Kidney epithelial cell (primary cell): ENCODE data around the gene GNAT2. TPM values are rescaled to one million over a fixed set of nuclear protein-coding genes. Genes with fewer than 3 reads are reported as not detected.

ENCODE experiments used
- DNase-seq: peaks from one replicate; pipeline ENCODE4 v3.0.0-alpha.2; 2010; ENCODE audit warnings: low read depth
- H3K27me3 ChIP-seq: 2 replicates; pipeline ENCODE4 v1.6.0; 2011; ENCODE audit warnings: low read length; ENCODE audit not compliant: control insufficient read depth, insufficient read depth
- H3K36me3 ChIP-seq: 2 replicates; pipeline ENCODE4 v1.5.1; 2011; ENCODE audit warnings: low read length; ENCODE audit not compliant: control insufficient read depth, insufficient read depth
- H3K4me3 ChIP-seq: 2 replicates; pipeline ENCODE4 v1.5.1; 2011; ENCODE audit warnings: low read depth, mild to moderate bottlenecking, control low read depth, low read length
- total RNA-seq: library from RNA; depleted of rRNA; stranded (reverse); fragments of >200 nt; gene quantifications from 2 replicates; pipeline ENCODE4 v1.2.3, GENCODE V29; 2015
- TF ChIP-seq, protein P1 (sequence below): IDR thresholded peaks from 2 replicates; pipeline ENCODE4 v1.5.1; 2011; ENCODE audit warnings: mild to moderate bottlenecking, moderate library complexity, low read length, control low read depth, inconsistent platforms; ENCODE audit not compliant: insufficient read depth, poor library complexity, severe bottlenecking

The GNAT2 gene
- total RNA-seq, 1 donor from 2014 or later, result not detected

DNA sequence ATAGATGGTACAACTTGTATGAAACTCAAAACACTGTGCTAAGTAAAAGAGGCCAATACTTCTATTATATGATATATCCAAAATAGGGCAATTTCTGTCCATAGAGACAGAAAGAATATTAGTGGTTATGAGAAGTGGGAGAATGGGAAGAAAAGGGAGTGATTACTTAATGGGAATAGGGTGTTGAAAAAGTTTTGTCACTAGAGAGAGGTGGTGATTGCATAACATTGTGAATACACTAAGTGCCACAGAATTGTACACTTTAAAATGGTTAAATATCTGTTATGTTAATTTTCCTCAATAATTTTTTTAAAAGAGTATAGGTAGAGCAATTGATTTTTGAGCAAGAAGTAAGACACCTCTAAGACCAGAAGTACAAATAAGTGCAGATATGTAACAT is 29.7 kb downstream of the GNAT2 start:
- TF ChIP-seq, protein P1, sequence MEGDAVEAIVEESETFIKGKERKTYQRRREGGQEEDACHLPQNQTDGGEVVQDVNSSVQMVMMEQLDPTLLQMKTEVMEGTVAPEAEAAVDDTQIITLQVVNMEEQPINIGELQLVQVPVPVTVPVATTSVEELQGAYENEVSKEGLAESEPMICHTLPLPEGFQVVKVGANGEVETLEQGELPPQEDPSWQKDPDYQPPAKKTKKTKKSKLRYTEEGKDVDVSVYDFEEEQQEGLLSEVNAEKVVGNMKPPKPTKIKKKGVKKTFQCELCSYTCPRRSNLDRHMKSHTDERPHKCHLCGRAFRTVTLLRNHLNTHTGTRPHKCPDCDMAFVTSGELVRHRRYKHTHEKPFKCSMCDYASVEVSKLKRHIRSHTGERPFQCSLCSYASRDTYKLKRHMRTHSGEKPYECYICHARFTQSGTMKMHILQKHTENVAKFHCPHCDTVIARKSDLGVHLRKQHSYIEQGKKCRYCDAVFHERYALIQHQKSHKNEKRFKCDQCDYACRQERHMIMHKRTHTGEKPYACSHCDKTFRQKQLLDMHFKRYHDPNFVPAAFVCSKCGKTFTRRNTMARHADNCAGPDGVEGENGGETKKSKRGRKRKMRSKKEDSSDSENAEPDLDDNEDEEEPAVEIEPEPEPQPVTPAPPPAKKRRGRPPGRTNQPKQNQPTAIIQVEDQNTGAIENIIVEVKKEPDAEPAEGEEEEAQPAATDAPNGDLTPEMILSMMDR, result no peak
- H3K4me3 ChIP-seq, result no peak overlapping the region
- H3K27me3 ChIP-seq, result no peaks in the 10 kb centered on the region
- no peak for DNase-seq
- H3K36me3 ChIP-seq, result no peaks in the 10 kb centered on the region

DNA sequence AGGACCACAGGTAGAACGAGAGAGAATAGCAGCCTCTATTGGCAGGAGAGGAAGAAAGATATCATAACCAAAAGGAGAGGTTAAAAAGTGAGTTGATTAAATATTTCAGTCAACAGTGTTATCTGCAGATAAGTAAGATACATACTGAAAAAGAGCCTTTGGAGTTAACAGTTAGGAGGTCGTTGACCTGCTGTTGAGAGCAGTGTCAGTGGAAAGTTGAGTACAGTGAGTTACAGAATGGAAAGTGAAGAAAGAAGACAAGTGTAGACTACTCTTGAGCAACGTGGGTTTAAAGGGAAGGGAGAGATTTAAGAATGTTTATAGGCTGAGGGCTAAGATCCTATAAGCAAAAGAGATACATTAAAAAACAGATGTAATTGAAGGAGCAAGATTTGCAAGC is 30.2 kb downstream of the GNAT2 start:
- Histone ChIP-seq H3K4me3 (no peak overlapping the region), H3K36me3 (no peaks in the 10 kb centered on the region), H3K27me3 (no peaks in the 10 kb centered on the region)
- no peak for DNase-seq
- TF ChIP-seq, protein P1, result no peak

DNA sequence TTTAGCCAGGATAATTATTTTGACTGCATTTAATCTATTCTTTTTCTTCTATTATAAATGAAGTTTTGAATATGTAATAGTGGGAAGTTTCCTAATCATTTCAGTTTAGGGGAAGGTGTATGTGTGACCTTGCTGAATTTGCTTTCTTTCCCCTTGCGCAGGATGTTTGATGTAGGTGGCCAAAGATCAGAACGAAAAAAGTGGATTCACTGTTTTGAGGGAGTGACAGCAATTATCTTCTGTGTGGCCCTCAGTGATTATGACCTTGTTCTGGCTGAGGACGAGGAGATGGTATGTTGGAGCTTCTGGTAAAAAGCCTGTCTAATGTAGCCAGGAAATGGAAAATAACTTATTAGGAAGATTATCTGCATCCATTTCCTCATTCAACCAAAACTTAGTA is 33.4 kb downstream of the GNAT2 start:
- no peak for DNase-seq
- Histone ChIP-seq H3K27me3 (no peaks in the 10 kb centered on the region), H3K36me3 (no peaks in the 10 kb centered on the region), H3K4me3 (no peak overlapping the region)
- TF ChIP-seq, protein P1, result no peak

DNA sequence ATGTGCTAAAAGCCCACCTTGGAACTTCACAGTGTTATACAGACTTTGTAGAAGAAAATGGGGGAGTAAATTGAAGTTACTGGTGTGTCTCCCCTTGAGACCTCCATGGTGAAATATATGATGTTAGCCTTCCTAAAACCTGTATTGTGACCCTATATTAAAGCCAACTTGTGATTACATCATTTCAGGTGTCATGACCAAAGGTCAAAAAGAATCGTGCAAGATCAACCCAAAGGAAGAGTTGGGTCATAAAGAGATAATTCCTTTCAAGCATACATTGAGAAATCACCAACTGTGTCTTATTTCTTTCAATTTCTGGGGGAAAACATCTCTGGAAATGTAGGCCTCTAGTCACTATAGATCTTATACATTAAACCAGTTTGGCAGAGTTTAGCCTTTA is 34.6 kb downstream of the GNAT2 start:
- TF ChIP-seq, protein P1, result no peak
- no peak overlapping the region for H3K4me3 ChIP-seq
- DNase-seq, result no peak
- no peaks in the 10 kb centered on the region for H3K36me3 ChIP-seq
- H3K27me3 ChIP-seq, result no peaks in the 10 kb centered on the region

DNA sequence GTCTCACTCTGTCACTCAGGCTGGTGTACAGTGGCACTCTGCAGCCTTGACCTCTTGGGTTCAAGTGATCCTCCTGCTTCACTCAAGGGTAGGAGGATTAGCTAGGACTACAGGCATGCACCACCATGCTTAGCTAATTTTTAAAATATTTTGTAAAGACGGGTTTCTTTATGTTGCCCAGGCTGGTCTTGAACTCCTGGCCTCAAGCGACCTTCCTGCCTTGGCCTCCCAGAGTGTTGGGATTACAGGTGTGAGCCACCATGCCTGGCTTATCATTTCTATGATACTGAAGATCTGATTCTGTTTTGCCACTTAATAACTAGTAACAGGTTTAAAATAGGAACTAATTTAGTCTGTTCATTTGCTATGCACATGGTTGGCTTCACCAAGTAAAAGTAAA is 37.4 kb downstream of the GNAT2 start:
- H3K36me3 ChIP-seq, result no peaks in the 10 kb centered on the region
- no peak overlapping the region for H3K4me3 ChIP-seq
- TF ChIP-seq, protein P1, result no peak
- no peaks in the 10 kb centered on the region for H3K27me3 ChIP-seq
- no peak for DNase-seq

DNA sequence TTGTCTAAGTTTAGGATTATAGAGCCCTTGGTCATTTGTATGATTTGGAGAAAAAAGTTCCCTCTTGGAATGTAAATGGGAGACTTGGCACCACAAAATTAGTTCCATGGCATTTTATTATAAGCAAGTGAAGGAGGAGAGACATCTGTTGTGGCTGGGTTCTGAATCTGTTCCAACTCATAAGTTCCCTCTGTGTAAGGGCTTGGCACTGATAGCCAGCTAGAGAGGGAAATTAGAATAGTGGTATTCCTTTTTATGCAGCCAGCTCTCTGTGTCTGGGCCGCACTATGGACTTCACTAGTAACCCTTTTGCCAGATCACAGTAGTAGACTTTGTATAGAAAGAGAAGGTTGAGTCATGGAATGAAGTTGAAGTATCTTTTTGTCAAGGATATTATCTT is 39.9 kb downstream of the GNAT2 start:
- no peak overlapping the region for H3K4me3 ChIP-seq
- H3K27me3 ChIP-seq, result no peaks in the 10 kb centered on the region
- no peaks in the 10 kb centered on the region for H3K36me3 ChIP-seq
- TF ChIP-seq, protein P1, result no peak
- no peak for DNase-seq
